Transverse colon (tissue), 1 donor: Measurements from ENCODE around the gene SNX1.

Experiments
- EP300 ChIP-seq: sonication (generic); formaldehyde crosslinking; IDR thresholded peaks from one replicate; pipeline ENCODE4 v1.6.1; 2017; ENCODE audit warnings: antibody characterized with exemption, low read depth
- POLR2A ChIP-seq: fragments of 450-650 bp; IDR thresholded peaks from one replicate; pipeline ENCODE4 v1.6.1; 2016; ENCODE audit warnings: antibody characterized with exemption, mild to moderate bottlenecking, moderate library complexity

- TF ChIP-seq EP300 (no peak), POLR2A (no peak)
Measured at GRCh38 chr15:64149424-64149823, 53.6 kb downstream of the SNX1 start.
